Measurements from ENCODE around the gene COX6A2. TPM values are rescaled to one million over a fixed set of nuclear protein-coding genes. Genes with fewer than 3 reads are reported as not detected.

The COX6A2 gene
- total and polyA plus RNA-seq, 2 experiments from 2014 or later: 6.0 TPM; not detected in 1

DNA sequence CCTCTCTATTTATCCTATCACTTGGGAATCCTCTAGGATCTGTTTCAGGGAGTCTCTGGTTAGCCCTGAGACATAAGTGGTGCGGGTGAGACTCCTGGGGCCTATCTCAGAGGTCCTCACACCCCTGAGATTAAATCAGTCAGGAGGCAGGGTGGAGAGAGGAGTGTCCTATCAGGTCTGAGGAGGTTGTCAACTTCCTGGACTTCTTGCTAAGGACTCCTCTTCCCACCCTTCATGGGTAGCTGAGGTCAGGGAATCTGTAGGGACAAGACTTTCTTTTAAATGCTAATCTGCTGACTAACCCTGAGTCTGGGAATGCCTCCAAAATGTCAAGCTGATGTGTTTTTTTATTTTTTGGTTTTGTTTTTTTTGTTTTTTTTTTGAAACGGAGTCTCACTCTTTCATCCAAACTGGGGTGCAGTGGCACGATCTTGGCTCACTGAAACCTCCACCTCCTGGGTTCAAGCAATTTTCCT lies 24.5 kb upstream of the COX6A2 start (continued):
- TF ChIP-seq ZNF462 (CRISPR knock-in tag; IDR thresholded peaks at IDR 0.05): no peak
- TF ChIP-seq REST (IDR thresholded peaks at IDR 0.05; ENCODE audit: unreplicated experiment): no peak

GRCh38 chr16:31451681-31452351 lies 23.7 kb upstream of the COX6A2 start:
- Histone ChIP-seq H3K36me3 (ENCODE audit: insufficient read depth) (no peaks in the 10 kb centered on the region), H3K27me3 (ENCODE audit: insufficient read depth) (no peaks in the 10 kb centered on the region), H3K4me2 (no peak overlapping the region), H3F3A (replicated peaks; ENCODE audit: low read depth) (peaks cover 5% of the 10 kb centered on the region; the same call in 1 of the 2 replicates), H4K20me1 (replicated peaks; ENCODE audit: insufficient read depth) (peaks cover 9% of the 10 kb centered on the region), H3K4me1 (ENCODE audit: insufficient read depth) (peaks cover 31% of the 10 kb centered on the region), H3K27ac (ENCODE audit: low read depth) (no peak overlapping the region), H3K9me2 (ENCODE audit: insufficient read depth) (no peaks in the 10 kb centered on the region), H3K79me2 (replicated peaks; ENCODE audit: insufficient read depth) (peaks cover 13% of the 10 kb centered on the region), H3K4me3 (no peak overlapping the region), H2AFZ (no peak overlapping the region)
- H3K4me3 Mint-ChIP-seq: no peak overlapping the region
- H3K36me3 Mint-ChIP-seq (ENCODE audit: low read depth): peaks cover 12% of the 10 kb centered on the region; the same call in 2 of the 3 replicates
- no peaks in the 10 kb centered on the region for H3K9me3 Mint-ChIP-seq
- peaks cover 41% of the 10 kb centered on the region for H3K4me1 Mint-ChIP-seq
- no peak overlapping the region; the same call in 1 of the 2 replicates for H3K27ac Mint-ChIP-seq
- H3K27me3 Mint-ChIP-seq (ENCODE audit: insufficient read depth, low read depth, poor library complexity): peaks cover 14% of the 10 kb centered on the region
- ATAC-seq: peak; percentile 89
- DNase-seq (ENCODE audit: low spot score): peak; percentile 85
- TF ChIP-seq POLR2AphosphoS5 (IDR thresholded peaks at IDR 0.05; ENCODE audit: low read depth) (no peak), NANOG (IDR thresholded peaks at IDR 0.05; ENCODE audit: borderline replicate concordance) (no peak), CREB1 (CRISPR knock-in tag; IDR thresholded peaks at IDR 0.05; ENCODE audit: low read depth) (peak; percentile 53; the same call in 1 of the 2 replicates)
- TF ChIP-seq, protein P1, sequence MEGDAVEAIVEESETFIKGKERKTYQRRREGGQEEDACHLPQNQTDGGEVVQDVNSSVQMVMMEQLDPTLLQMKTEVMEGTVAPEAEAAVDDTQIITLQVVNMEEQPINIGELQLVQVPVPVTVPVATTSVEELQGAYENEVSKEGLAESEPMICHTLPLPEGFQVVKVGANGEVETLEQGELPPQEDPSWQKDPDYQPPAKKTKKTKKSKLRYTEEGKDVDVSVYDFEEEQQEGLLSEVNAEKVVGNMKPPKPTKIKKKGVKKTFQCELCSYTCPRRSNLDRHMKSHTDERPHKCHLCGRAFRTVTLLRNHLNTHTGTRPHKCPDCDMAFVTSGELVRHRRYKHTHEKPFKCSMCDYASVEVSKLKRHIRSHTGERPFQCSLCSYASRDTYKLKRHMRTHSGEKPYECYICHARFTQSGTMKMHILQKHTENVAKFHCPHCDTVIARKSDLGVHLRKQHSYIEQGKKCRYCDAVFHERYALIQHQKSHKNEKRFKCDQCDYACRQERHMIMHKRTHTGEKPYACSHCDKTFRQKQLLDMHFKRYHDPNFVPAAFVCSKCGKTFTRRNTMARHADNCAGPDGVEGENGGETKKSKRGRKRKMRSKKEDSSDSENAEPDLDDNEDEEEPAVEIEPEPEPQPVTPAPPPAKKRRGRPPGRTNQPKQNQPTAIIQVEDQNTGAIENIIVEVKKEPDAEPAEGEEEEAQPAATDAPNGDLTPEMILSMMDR (conservative IDR thresholded peaks at IDR 0.05; ENCODE audit: low read depth in 2 of 2): peak; percentile 56 to 59

All from GM23338 (cell line).